Endodermal cell (in vitro differentiated cells): ENCODE measurements around the gene OBSCN. TPM values are rescaled to one million over a fixed set of nuclear protein-coding genes. Genes with fewer than 3 reads are reported as not detected.

Experiments
- DNase-seq: peaks from one replicate; pipeline ENCODE4 v3.0.0-alpha.2; 2017
- H3K27ac ChIP-seq: 2 replicates; pipeline ENCODE4 v1.5.1; 2013; ENCODE audit warnings: mild to moderate bottlenecking, low read depth, low read length, moderate library complexity
- H3K27me3 ChIP-seq: 2 replicates; pipeline ENCODE4 v1.6.1; 2013; ENCODE audit warnings: mild to moderate bottlenecking, low read length, moderate library complexity; ENCODE audit not compliant: insufficient read depth, control insufficient read depth, poor library complexity, severe bottlenecking
- H3K36me3 ChIP-seq: 2 replicates; pipeline ENCODE4 v1.7.0; 2013; ENCODE audit warnings: mild to moderate bottlenecking, low read length, moderate library complexity; ENCODE audit not compliant: control insufficient read depth, insufficient read depth
- H3K4me1 ChIP-seq: one replicate; pipeline ENCODE4 v1.7.0; 2013; ENCODE audit warnings: low read length; ENCODE audit not compliant: control insufficient read depth, insufficient read depth
- H3K4me3 ChIP-seq: 2 replicates; pipeline ENCODE4 v1.5.1; 2013; ENCODE audit warnings: mild to moderate bottlenecking, low read length, moderate library complexity
- H3K9ac ChIP-seq: 2 replicates; pipeline ENCODE4 v1.6.1; 2013; ENCODE audit warnings: mild to moderate bottlenecking, low read length, moderate library complexity; ENCODE audit not compliant: poor library complexity, severe bottlenecking; ENCODE audit errors: extremely low read depth
- H3K9me3 ChIP-seq: 2 replicates; pipeline ENCODE4 v1.6.1; 2013; ENCODE audit warnings: mild to moderate bottlenecking, low read length, moderate library complexity; ENCODE audit not compliant: control insufficient read depth
- H3K27ac Mint-ChIP-seq: 2 replicates; pipeline ENCODE4 v1.8.0; 2020; ENCODE audit warnings: mixed read lengths
- H3K27me3 Mint-ChIP-seq: 2 replicates; pipeline ENCODE4 v1.8.0; 2021; ENCODE audit warnings: mild to moderate bottlenecking, mixed read lengths; ENCODE audit not compliant: insufficient read depth
- H3K36me3 Mint-ChIP-seq: 2 replicates; pipeline ENCODE4 v1.8.0; 2020; ENCODE audit warnings: low read depth, mixed read lengths
- H3K4me1 Mint-ChIP-seq: 2 replicates; pipeline ENCODE4 v1.8.0; 2020; ENCODE audit warnings: mixed read lengths
- H3K4me3 Mint-ChIP-seq: 2 replicates; pipeline ENCODE4 v1.8.0; 2020; ENCODE audit warnings: mild to moderate bottlenecking, moderate library complexity, mixed read lengths
- H3K9me3 Mint-ChIP-seq: 2 replicates; pipeline ENCODE4 v1.8.0; 2020; ENCODE audit warnings: mild to moderate bottlenecking, mixed read lengths
- WGBS, 2 experiments: methylation state at CpG; one replicate each; pipeline versions ENCODE4 v1.1.5 to v1.1.7; 2013; ENCODE audit warnings: missing lambda C conversion rate in 2 of 2, mixed read lengths in 1 of 2; ENCODE audit not compliant: insufficient coverage in 1 of 2, insufficient read length in 1 of 2; 5-methylcytosine and 5-hydroxymethylcytosine counted together
- total RNA-seq, 2 donors: library from RNA; stranded (reverse); fragmentation: NEBNext Ultra II Directional in 1 of 2; extraction: Animal tissue kit (Norgen Biotek cat#: 25700) in 1 of 2; gene quantifications; 2 replicates in 1 of 2; 3 replicates in 1 of 2; pipeline ENCODE4 v1.2.1, GENCODE V29; 2021
- TF ChIP-seq, protein P1 (sequence below): fragments of 200-600 bp; sonication (generic); conservative IDR thresholded peaks from 2 replicates; pipeline ENCODE4 v1.5.0; 2021; ENCODE audit warnings: antibody characterized with exemption, mild to moderate bottlenecking

Gene OBSCN
- total RNA-seq, 2 donors from 2014 or later = 53.7 to 68.9 TPM

DNA sequence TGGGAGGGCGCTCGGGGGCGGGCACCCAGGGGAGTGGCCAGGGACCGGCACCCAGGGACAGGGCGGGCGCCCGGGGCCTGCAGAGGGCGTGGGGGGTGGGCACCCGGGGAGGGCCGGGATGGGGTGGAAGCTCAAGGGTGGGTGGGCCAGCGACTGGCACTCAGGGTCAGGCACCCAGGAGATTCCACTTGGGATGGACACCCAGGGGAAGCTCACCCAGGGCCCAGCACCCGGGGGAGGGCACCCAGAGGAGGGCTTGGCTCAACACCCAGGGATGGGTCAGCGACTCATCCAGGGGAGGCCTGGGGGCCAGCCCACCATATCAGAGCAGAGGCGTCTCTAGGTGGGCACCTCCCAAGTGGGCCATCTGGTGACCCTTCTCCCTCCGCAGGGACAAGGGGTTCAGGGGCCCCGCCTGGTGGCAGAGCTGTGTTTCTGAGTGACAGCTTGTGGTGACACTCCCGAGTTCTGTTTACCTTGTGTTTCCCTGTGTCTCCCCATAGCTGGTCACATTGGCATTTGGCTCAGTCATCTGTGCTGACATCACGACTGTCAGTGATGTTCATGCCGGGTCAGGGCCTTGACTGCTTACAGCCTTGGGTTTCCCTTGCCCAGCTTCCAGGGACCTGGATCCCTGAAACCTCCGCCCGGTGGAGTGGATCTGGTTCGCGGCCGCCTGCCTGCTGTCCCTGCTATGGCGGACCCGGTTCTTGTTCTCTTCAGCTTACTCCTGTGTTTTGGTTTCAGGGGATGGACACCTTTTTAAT lies 41.5 kb upstream of the OBSCN start:
- Histone ChIP-seq H3K27me3 (no peaks in the 10 kb centered on the region), H3K4me3 (peak overlapping the region; percentile 85), H3K9ac (peak overlapping the region; percentile 89), H3K27ac (peak overlapping the region; percentile 99), H3K4me1 (peaks cover 6% of the 10 kb centered on the region), H3K9me3 (no peaks in the 10 kb centered on the region), H3K36me3 (no peaks in the 10 kb centered on the region)
- no peaks in the 10 kb centered on the region for H3K9me3 Mint-ChIP-seq
- no peaks in the 10 kb centered on the region for H3K27me3 Mint-ChIP-seq
- peaks cover 6% of the 10 kb centered on the region for H3K4me1 Mint-ChIP-seq
- peak; percentile 86 for DNase-seq
- H3K36me3 Mint-ChIP-seq = no peaks in the 10 kb centered on the region
- H3K27ac Mint-ChIP-seq = peak overlapping the region; percentile 59
- TF ChIP-seq, protein P1, sequence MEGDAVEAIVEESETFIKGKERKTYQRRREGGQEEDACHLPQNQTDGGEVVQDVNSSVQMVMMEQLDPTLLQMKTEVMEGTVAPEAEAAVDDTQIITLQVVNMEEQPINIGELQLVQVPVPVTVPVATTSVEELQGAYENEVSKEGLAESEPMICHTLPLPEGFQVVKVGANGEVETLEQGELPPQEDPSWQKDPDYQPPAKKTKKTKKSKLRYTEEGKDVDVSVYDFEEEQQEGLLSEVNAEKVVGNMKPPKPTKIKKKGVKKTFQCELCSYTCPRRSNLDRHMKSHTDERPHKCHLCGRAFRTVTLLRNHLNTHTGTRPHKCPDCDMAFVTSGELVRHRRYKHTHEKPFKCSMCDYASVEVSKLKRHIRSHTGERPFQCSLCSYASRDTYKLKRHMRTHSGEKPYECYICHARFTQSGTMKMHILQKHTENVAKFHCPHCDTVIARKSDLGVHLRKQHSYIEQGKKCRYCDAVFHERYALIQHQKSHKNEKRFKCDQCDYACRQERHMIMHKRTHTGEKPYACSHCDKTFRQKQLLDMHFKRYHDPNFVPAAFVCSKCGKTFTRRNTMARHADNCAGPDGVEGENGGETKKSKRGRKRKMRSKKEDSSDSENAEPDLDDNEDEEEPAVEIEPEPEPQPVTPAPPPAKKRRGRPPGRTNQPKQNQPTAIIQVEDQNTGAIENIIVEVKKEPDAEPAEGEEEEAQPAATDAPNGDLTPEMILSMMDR = peak; percentile 46
- 30 to 42% methylated on average over 14 to 26 of the region's 26 CpGs for WGBS, 2 experiments
- peak overlapping the region; percentile 67 for H3K4me3 Mint-ChIP-seq

DNA sequence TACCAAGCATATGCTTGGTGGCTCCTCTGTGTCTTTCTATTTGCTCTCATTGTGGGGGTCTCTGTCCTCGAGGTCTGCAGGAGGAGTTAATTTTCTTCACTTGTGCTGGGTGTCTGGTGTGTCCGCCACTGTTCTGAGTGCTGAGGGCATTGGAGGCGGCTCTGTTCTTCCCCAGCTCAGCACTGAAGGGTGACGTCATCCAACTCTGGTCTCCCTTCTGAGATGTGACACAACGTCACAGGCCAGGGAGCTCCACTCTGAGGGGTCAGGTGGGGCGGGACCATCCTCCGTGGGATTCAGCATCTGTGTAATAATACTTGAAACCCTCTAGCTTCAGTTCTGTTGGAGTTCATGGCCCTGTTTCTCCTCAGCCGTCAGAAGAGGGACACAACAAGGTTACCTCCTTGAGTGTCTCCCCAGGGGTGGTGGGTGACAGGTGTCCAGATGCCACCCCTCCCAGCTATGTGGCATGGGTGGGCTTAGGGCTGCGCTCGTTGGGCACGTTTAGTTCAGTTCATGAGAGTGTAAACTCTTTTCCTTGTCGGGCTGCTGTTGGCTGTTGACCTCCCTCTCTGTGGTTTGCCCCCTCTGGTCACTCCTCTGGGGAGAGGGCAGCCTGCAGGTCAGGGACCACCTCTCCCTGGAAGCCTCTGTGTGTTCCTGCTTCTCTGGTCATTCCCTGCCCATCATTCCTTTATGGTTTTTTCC lies 39.1 kb upstream of the OBSCN start:
- no peaks in the 10 kb centered on the region for H3K4me1 ChIP-seq
- WGBS, 2 experiments = 87 to 91% methylated on average over 6 to 12 of the region's 12 CpGs
- no peak for DNase-seq

DNA sequence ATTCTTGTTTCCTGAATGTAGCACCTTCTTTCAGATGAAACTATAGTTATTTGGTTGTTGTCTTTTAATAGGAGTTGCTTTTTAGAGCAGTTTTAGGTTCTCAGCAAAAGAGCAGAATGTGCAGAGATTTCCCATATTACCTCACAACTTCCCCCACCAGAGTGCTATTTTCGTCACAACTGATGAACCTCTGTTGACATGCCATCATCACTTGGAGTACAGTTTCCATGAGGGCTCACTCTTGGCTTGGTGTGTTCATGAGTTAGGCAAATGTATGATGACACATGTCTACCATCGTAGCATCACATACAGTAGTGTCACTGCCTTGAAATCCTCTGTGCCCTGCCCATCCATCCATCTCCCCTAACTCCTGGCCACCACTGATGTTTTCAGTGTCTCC lies 38.5 kb upstream of the OBSCN start:
- Mint-ChIP-seq H3K4me1 (peaks cover 6% of the 10 kb centered on the region), H3K27me3 (no peaks in the 10 kb centered on the region), H3K9me3 (no peaks in the 10 kb centered on the region), H3K36me3 (no peaks in the 10 kb centered on the region), H3K4me3 (no peak overlapping the region), H3K27ac (no peak overlapping the region)
- TF ChIP-seq, protein P1 = no peak
- Histone ChIP-seq H3K27me3 (no peaks in the 10 kb centered on the region), H3K4me1 (no peaks in the 10 kb centered on the region), H3K9me3 (no peaks in the 10 kb centered on the region), H3K9ac (no peak overlapping the region), H3K27ac (no peak overlapping the region), H3K4me3 (no peak overlapping the region), H3K36me3 (no peaks in the 10 kb centered on the region)
- WGBS, 2 experiments = 96 to 100% methylated on average over 2 of the region's 2 CpGs
- DNase-seq = no peak

More for the DNA sequence above, 39.1 kb upstream of the OBSCN start:
- TF ChIP-seq, protein P1 = no peak
- no peaks in the 10 kb centered on the region for H3K36me3 Mint-ChIP-seq
- Histone ChIP-seq H3K4me3 (no peak overlapping the region), H3K27ac (no peak overlapping the region), H3K36me3 (no peaks in the 10 kb centered on the region), H3K9me3 (no peaks in the 10 kb centered on the region), H3K27me3 (no peaks in the 10 kb centered on the region), H3K9ac (no peak overlapping the region)
- no peak overlapping the region for H3K4me3 Mint-ChIP-seq
- no peaks in the 10 kb centered on the region for H3K27me3 Mint-ChIP-seq
- peaks cover 6% of the 10 kb centered on the region for H3K4me1 Mint-ChIP-seq
- H3K9me3 Mint-ChIP-seq = no peaks in the 10 kb centered on the region
- no peak overlapping the region for H3K27ac Mint-ChIP-seq
